ENCODE data around the gene B3GALT2. TPM values are rescaled to one million over a fixed set of nuclear protein-coding genes. Genes with fewer than 3 reads are reported as not detected.

The B3GALT2 gene
- total and polyA plus RNA-seq, 9 of the 15 experiments (the other 6 are each of a cell fraction or from before 2014, with no cell fraction given): 0.03 TPM; not detected in 8

DNA sequence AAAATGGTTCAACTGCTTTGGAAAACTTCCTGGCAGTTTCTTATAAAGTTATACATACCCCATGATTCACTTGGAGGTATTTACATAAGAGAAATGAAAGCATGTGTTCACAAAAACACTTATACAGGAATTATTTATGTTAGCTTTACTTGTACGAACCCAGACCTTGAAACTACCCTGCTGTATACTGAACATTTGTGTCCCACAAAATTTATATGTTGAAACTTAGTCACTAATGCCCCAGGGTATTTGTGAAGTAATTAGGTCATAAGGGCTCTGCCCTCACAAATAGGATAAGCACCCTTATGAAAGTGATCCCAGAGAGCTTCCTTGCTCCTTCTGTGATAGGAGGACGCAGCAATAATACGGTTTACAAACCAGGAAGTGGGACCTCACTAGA, 42.7 kb upstream of the B3GALT2 start:
- no peak overlapping the region for H2AFZ ChIP-seq (ENCODE audit: low read depth, low read length)
- no peaks in the 10 kb centered on the region for H3K27me3 ChIP-seq (ENCODE audit: control insufficient read depth in 2 of 2, insufficient read depth in 2 of 2, low read length in 2 of 2)
- ChIA-PET POLR2A (interaction anchor here (0.6 kb wide), 1 partner anchor 41 kb away, joined by 3 read pairs; no protein-coding TSS in a partner anchor), CTCF (ENCODE audit: low intra/inter-chr PET ratio) (no interaction called here)
- peaks cover 2% of the 10 kb centered on the region; the same call in 1 of the 3 replicates for H3K79me2 ChIP-seq (ENCODE audit: control insufficient read depth, insufficient read depth, low read length)
- no peak overlapping the region for H3K27ac ChIP-seq (ENCODE audit: extremely low read depth, low read depth, low read length)
- intact Hi-C loops (cut with micrococcal nuclease) (no loop called here), in situ Hi-C loops (cut with MboI) (no loop called here)
- H3K36me3 ChIP-seq (ENCODE audit: control insufficient read depth, insufficient read depth, low read length): peaks cover 24% of the 10 kb centered on the region; the same call in 2 of the 3 replicates
- no peak for DNase-seq (ENCODE audit: extremely low read depth in 1 of 4, low spot score in 3 of 4)
- no peak; the same call in 2 of the 3 replicates for ATAC-seq
- no peak overlapping the region for H3K9ac ChIP-seq (ENCODE audit: insufficient read depth in 1 of 2, low read depth in 2 of 2, low read length in 2 of 2)
- H3K9me1 ChIP-seq (ENCODE audit: control insufficient read depth, insufficient read depth, low read length): no peaks in the 10 kb centered on the region
- no peak for FAIRE-seq
- H3K9me3 ChIP-seq (replicated peaks; ENCODE audit: control insufficient read depth, insufficient read depth, low read depth, low read length): no peaks in the 10 kb centered on the region
- no TSS peak for BruUV-seq (replicated peaks)
- no peaks in the 10 kb centered on the region for H4K20me1 ChIP-seq (replicated peaks; ENCODE audit: control insufficient read depth, insufficient read depth, low read length)
- no peak overlapping the region for H3K4me3 ChIP-seq
- H3K4me1 ChIP-seq (replicated peaks in 1 of 2; ENCODE audit: control insufficient read depth in 2 of 2, insufficient read depth in 2 of 2, low read length in 2 of 2): no peaks in the 10 kb centered on the region
- 82% methylated on average over 3 of the region's 3 CpGs for WGBS (ENCODE audit: insufficient coverage, low coverage, missing lambda C conversion rate)
- H3K4me2 ChIP-seq (ENCODE audit: insufficient read depth, low read length): no peak overlapping the region
- TF ChIP-seq SIN3B (IDR thresholded peaks at IDR 0.05; ENCODE audit: low read depth): no peak
- no peak for TF ChIP-seq CBFA2T3 (IDR thresholded peaks at IDR 0.05)
- TF ChIP-seq, protein P1, sequence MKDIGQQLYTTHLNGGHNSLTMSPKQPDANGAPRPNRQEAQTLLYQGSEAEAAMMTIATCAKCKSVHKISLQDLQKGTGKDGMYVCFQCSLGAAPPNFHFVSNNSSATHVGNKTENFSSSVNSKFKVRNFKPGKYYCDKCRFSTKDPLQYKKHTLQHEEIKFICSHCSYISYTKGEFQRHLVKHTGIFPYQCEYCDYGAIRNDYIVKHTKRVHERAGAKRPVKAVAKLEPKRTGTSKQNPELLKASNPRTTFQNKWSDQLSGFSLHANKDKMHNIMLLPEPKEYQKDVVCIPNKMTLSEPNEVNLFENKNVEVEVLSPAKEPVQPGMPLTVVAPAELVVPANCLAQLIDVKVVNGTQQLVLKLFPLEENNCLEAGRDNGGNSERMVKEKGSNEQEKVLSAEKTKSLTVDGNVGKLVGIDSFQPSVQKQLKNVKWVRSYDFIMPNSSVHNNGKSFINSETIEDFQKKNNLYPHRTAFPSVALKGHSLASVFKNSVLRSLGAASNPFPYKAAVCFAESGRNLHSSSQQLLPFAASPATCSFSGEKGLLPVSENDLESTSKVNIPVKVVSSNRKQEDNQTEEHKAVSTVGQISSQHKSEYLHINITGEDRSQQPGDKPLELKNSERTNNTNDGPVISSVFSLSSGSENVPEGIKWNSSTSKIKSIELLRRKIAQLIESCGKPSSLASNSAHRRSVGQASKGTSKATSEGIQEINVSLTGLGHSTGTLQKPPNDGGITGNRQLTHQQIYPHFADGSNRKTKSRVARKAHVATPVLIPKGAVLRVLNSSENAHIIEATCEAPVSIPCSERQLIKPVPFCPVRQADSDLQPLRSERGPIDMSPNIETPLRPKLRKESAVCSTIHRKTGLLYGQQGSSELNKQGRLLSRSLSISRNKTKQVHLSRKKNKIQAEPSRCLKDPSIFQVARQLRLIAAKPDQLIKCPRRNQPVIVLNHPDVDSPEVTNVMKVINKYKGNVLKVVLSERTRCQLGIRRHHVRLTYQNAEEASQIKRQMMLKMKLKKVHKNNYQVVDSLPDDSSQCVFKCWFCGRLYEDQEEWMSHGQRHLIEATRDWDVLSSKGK (CRISPR knock-in tag; IDR thresholded peaks at IDR 0.05): no peak
- no peak for TF ChIP-seq FOXK2 (conservative IDR thresholded peaks at IDR 0.05 in 1 of 2, IDR thresholded peaks at IDR 0.05 in 1 of 2; ENCODE audit: low read depth in 2 of 2)
- no peak for TF ChIP-seq NONO (IDR thresholded peaks at IDR 0.05; ENCODE audit: low read depth in 2 of 2, low read length in 1 of 2)
- TF ChIP-seq, protein P2, sequence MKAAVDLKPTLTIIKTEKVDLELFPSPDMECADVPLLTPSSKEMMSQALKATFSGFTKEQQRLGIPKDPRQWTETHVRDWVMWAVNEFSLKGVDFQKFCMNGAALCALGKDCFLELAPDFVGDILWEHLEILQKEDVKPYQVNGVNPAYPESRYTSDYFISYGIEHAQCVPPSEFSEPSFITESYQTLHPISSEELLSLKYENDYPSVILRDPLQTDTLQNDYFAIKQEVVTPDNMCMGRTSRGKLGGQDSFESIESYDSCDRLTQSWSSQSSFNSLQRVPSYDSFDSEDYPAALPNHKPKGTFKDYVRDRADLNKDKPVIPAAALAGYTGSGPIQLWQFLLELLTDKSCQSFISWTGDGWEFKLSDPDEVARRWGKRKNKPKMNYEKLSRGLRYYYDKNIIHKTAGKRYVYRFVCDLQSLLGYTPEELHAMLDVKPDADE (conservative IDR thresholded peaks at IDR 0.05; ENCODE audit: control insufficient read depth, low read depth, low read length): no peak
- TF ChIP-seq, protein P3, sequence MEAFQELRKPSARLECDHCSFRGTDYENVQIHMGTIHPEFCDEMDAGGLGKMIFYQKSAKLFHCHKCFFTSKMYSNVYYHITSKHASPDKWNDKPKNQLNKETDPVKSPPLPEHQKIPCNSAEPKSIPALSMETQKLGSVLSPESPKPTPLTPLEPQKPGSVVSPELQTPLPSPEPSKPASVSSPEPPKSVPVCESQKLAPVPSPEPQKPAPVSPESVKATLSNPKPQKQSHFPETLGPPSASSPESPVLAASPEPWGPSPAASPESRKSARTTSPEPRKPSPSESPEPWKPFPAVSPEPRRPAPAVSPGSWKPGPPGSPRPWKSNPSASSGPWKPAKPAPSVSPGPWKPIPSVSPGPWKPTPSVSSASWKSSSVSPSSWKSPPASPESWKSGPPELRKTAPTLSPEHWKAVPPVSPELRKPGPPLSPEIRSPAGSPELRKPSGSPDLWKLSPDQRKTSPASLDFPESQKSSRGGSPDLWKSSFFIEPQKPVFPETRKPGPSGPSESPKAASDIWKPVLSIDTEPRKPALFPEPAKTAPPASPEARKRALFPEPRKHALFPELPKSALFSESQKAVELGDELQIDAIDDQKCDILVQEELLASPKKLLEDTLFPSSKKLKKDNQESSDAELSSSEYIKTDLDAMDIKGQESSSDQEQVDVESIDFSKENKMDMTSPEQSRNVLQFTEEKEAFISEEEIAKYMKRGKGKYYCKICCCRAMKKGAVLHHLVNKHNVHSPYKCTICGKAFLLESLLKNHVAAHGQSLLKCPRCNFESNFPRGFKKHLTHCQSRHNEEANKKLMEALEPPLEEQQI (IDR thresholded peaks at IDR 0.05): no peak
- TF ChIP-seq JUN (IDR thresholded peaks at IDR 0.05; ENCODE audit: borderline replicate concordance, low read depth, low read length): no peak
- TF ChIP-seq JUN (CRISPR knock-in tag; IDR thresholded peaks at IDR 0.05; ENCODE audit: borderline replicate concordance): no peak
- no peak for TF ChIP-seq POLR2A (conservative IDR thresholded peaks at IDR 0.05)
- no peak for TF ChIP-seq SMAD2 (IDR thresholded peaks at IDR 0.05; ENCODE audit: low read depth, low read length)
- TF ChIP-seq ZNF583 (CRISPR knock-in tag; IDR thresholded peaks at IDR 0.05): no peak
- TF ChIP-seq, protein P4, sequence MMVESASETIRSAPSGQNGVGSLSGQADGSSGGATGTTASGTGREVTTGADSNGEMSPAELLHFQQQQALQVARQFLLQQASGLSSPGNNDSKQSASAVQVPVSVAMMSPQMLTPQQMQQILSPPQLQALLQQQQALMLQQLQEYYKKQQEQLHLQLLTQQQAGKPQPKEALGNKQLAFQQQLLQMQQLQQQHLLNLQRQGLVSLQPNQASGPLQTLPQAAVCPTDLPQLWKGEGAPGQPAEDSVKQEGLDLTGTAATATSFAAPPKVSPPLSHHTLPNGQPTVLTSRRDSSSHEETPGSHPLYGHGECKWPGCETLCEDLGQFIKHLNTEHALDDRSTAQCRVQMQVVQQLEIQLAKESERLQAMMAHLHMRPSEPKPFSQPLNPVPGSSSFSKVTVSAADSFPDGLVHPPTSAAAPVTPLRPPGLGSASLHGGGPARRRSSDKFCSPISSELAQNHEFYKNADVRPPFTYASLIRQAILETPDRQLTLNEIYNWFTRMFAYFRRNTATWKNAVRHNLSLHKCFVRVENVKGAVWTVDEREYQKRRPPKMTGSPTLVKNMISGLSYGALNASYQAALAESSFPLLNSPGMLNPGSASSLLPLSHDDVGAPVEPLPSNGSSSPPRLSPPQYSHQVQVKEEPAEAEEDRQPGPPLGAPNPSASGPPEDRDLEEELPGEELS (CRISPR knock-in tag; IDR thresholded peaks at IDR 0.05; ENCODE audit: borderline replicate concordance): no peak
- TF ChIP-seq MTA2 (IDR thresholded peaks at IDR 0.05; ENCODE audit: low read depth): no peak
- no peak for TF ChIP-seq ZNF133 (CRISPR knock-in tag; IDR thresholded peaks at IDR 0.05)
